ENCODE data around the gene HNRNPD. TPM values are rescaled to one million over a fixed set of nuclear protein-coding genes. Genes with fewer than 3 reads are reported as not detected.

The HNRNPD gene
- total RNA-seq, 1 donor from 2014 or later = 44.1 TPM

Other genes with a start within 250 kb of the HNRNPD start
- 166 and 217 TPM in 2 replicates for gene HNRNPDL, start 56.5 kb upstream of the HNRNPD start, total RNA-seq
- gene ENOPH1, start 56.6 kb upstream of the HNRNPD start, total RNA-seq = 47.8 and 69.3 TPM in 2 replicates
- 4.4 and 6.9 TPM in 2 replicates for gene TMEM150C, start 188.0 kb upstream of the HNRNPD start, total RNA-seq

All from pulmonary artery endothelial cell (primary cell).